HFF-Myc (cell line): ENCODE results near the gene CFAP410.

Source experiments
- DNase-seq: peaks from one replicate; pipeline ENCODE4 v3.0.0-alpha.2; 2011; ENCODE audit warnings: low read depth; ENCODE audit errors: extremely low read depth
- H3K4me3 ChIP-seq: replicated peaks from 2 replicates; pipeline ENCODE4 v1.5.1; 2011; ENCODE audit warnings: low read depth, mild to moderate bottlenecking, control low read depth, low read length
- TF ChIP-seq, protein P1 (sequence below): IDR thresholded peaks from 2 replicates; pipeline ENCODE4 v1.5.1; 2012; ENCODE audit warnings: mild to moderate bottlenecking, low read depth, low read length, control low read depth; ENCODE audit errors: missing control alignments

CFAP410 gene

DNA sequence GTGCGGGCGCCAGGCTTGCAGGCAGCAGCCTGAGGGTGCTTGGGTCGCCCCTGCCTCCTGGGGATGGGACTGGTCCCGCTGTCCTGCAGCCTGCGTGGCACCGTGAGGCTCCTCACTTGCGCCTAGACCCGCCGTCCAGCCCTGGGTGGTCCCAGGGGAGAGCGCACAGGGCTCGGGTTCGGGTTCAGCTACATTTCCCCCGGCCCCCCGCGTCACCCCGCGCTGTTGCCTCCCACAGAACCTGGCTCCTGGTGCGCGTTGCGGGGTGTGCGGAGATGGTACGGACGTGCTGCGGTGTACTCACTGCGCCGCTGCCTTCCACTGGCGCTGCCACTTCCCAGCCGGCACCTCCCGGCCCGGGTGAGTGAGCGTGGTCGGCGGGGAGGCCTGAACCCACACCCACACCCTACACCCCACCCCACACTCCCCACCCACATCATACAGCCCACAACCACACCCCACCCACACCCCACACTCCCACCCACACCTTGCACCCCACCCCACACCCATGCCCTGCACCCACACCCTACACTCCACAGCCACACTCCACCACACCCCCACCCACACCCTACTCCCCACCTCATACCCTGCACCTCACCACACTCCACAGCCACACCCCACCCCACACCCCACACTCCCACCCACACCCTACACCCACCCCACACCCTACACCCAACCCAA is 45.5 kb downstream of the CFAP410 start:
- DNase-seq = no peak
- TF ChIP-seq, protein P1, sequence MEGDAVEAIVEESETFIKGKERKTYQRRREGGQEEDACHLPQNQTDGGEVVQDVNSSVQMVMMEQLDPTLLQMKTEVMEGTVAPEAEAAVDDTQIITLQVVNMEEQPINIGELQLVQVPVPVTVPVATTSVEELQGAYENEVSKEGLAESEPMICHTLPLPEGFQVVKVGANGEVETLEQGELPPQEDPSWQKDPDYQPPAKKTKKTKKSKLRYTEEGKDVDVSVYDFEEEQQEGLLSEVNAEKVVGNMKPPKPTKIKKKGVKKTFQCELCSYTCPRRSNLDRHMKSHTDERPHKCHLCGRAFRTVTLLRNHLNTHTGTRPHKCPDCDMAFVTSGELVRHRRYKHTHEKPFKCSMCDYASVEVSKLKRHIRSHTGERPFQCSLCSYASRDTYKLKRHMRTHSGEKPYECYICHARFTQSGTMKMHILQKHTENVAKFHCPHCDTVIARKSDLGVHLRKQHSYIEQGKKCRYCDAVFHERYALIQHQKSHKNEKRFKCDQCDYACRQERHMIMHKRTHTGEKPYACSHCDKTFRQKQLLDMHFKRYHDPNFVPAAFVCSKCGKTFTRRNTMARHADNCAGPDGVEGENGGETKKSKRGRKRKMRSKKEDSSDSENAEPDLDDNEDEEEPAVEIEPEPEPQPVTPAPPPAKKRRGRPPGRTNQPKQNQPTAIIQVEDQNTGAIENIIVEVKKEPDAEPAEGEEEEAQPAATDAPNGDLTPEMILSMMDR = no peak
- H3K4me3 ChIP-seq = no peak overlapping the region

- DNase-seq = no peak
- TF ChIP-seq, protein P1 = no peak
- H3K4me3 ChIP-seq = no peak overlapping the region
These were observed 46.4 kb downstream of the CFAP410 start for GRCh38 chr21:44292812-44293195.

DNA sequence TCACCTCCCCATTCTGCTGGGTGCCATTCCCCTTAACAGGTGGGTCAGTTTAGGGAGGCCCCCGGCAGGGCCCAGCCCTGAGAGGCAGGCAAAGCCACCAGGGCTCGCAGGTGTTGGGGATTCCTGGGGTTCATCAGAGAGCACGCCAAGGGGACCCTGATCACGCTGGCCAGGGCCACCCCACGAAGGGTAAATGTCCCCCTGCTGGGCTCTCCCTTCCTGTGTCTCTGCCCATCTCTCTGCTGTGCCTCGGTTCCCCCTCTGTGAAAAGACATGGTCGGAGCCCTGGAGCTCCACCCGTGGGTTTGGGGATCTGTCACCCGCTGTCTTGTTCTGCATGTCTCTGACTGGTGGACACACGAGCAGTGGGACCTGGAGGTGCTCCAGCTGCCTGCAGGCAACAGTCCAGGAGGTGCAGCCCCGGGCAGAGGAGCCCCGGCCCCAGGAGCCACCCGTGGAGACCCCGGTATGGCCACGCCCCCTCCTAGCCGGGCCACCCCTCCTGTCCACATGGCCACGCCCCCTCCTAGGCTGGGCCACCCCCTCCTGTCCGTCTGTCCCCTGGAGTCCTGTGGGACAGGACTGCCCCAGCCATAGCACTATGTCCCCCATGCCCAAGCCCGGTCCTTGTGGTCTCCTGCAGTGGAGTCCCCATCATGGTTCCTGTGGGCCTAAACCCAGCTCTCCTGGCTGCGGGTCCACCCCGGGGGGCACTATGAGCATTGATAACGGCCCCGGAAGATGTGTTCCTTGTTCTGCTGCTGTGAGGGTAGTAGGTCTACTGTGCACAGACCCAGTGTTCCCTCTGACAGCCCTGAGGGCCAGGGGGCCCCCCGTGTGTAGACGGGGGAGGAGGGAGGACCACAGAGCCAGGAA is 47.0 kb downstream of the CFAP410 start:
- TF ChIP-seq, protein P1 = no peak
- no peak overlapping the region for H3K4me3 ChIP-seq
- no peak for DNase-seq

DNA sequence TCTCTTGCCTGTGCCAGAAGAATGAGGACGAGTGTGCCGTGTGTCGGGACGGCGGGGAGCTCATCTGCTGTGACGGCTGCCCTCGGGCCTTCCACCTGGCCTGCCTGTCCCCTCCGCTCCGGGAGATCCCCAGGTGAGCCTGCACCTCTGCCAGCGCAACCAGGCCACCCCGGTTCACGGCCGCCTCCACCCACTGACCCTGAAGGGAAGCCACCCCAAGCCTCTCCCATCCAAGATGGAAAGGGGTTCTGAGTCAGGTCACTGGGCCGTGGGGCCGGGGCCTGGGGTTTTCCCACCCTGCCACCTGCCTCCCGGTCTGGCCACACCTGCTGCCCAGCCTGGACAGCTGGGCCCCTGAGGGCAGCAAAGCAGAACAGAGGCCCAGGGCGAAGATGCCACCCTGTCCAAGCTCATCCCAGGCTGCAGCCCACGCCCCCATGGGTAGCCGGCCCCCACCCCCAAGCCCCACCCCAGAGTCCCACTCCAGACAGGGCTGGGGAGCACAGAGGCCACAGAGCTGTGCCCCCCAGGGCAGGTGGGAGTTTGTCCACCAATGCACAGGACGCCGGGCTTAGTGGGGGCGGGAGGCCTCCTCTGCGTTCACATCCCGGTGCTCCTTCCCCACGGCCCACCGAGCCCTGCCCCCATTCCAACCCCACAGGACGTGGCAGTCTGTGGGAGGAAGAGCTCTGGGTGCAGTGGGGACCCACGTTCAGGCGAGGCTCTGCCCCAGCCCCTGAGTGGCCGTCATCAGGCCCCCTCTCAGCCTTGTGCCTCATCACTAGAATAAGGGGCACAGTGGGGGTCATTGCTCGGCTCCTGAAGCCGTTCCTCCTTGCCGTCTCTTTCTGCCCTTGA is 47.9 kb downstream of the CFAP410 start:
- no peak for DNase-seq
- TF ChIP-seq, protein P1 = no peak
- no peak overlapping the region for H3K4me3 ChIP-seq

GRCh38 chr21:44290327-44291077 is 48.7 kb downstream of the CFAP410 start:
- no peak for DNase-seq
- no peak overlapping the region for H3K4me3 ChIP-seq
- TF ChIP-seq, protein P1 = no peak
